Measurements from ENCODE around the gene TUBA3E. TPM values are rescaled to one million over a fixed set of nuclear protein-coding genes. Genes with fewer than 3 reads are reported as not detected.

TUBA3E gene
- polyA plus RNA-seq, 3 donors: not detected

DNA sequence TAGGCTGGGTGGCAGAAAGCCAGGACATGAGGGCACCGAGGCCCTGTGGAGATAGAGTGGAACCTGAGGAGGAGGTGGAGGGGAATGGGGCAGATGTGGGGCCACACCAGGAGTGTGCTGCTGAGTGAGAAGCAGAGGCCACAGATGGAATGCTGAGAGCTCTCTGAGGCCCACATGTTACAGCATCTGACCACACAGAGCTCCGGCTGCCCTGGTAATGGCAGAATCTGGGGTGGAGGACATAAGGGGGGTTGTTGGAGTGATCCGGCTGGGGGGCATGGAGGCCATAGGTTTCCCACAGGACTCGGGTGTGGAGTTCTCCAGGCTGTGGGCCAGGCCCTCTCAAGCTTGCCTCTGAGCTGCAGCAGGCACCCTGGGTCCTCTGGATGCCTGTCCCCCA, 12.3 kb downstream of the TUBA3E start:
- WGBS (ENCODE audit: insufficient coverage): 100% methylated on average over 2 of the region's 4 CpGs
- H3K4me1 ChIP-seq (ENCODE audit: control insufficient read depth in 1 of 2, insufficient read depth in 2 of 2, low read length in 2 of 2): peaks cover 10 to 18% of the 10 kb centered on the region in 2 donors
- Mint-ChIP-seq H3K4me1 (peaks cover 15% of the 10 kb centered on the region), H3K27me3 (ENCODE audit: low read depth in 3 of 3) (peaks cover 0 to 1% (median 0%) of the 10 kb centered on the region in 3 donors), H3K9me3 (no peaks in the 10 kb centered on the region), H3K27ac (peak overlapping the region in 4 of 7 donors; percentile 32 to 74 (median 44)), H3K4me3 (no peak overlapping the region), H3K36me3 (peaks cover 2 to 31% of the 10 kb centered on the region in 2 donors)
- H3K4me2 ChIP-seq (replicated peaks; ENCODE audit: extremely low read depth, low read length, poor library complexity, severe bottlenecking): no peak overlapping the region
- TF ChIP-seq, protein P1, sequence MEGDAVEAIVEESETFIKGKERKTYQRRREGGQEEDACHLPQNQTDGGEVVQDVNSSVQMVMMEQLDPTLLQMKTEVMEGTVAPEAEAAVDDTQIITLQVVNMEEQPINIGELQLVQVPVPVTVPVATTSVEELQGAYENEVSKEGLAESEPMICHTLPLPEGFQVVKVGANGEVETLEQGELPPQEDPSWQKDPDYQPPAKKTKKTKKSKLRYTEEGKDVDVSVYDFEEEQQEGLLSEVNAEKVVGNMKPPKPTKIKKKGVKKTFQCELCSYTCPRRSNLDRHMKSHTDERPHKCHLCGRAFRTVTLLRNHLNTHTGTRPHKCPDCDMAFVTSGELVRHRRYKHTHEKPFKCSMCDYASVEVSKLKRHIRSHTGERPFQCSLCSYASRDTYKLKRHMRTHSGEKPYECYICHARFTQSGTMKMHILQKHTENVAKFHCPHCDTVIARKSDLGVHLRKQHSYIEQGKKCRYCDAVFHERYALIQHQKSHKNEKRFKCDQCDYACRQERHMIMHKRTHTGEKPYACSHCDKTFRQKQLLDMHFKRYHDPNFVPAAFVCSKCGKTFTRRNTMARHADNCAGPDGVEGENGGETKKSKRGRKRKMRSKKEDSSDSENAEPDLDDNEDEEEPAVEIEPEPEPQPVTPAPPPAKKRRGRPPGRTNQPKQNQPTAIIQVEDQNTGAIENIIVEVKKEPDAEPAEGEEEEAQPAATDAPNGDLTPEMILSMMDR (IDR thresholded peaks at IDR 0.05): no peak
- H3K27me3 ChIP-seq (ENCODE audit: control insufficient read depth in 2 of 2, insufficient read depth in 2 of 2, low read length in 2 of 2): no peaks in the 10 kb centered on the region
- no peak for DNase-seq
- H3K4me3 ChIP-seq (replicated peaks in 1 of 3; ENCODE audit: low read depth in 2 of 3, low read length in 3 of 3): no peak overlapping the region
- H3K27ac ChIP-seq (ENCODE audit: low read depth in 1 of 2, low read length in 2 of 2): no peak overlapping the region
- H2AFZ ChIP-seq (ENCODE audit: insufficient read depth, low read depth, low read length, poor library complexity, severe bottlenecking): no peak overlapping the region
- no peaks in the 10 kb centered on the region for H4K20me1 ChIP-seq (ENCODE audit: insufficient read depth, low read length)
- no peaks in the 10 kb centered on the region for H3K36me3 ChIP-seq (replicated peaks in 1 of 2; ENCODE audit: control insufficient read depth in 1 of 2, insufficient read depth in 2 of 2, low read length in 2 of 2)
- H3K79me2 ChIP-seq (ENCODE audit: insufficient read depth, low read length): peaks cover 32% of the 10 kb centered on the region
- intact Hi-C loops (cut with micrococcal nuclease): loop anchor here in 1 of 2 donors (10.0 kb wide), 1 partner anchor 311 kb away; no protein-coding TSS in a partner anchor
- no peak overlapping the region for H3K9ac ChIP-seq (ENCODE audit: insufficient read depth, low read length, poor library complexity, severe bottlenecking)
- no peaks in the 10 kb centered on the region for H3K9me3 ChIP-seq (replicated peaks in 1 of 2; ENCODE audit: control insufficient read depth in 1 of 2, insufficient read depth in 1 of 2, low read length in 2 of 2)

DNA sequence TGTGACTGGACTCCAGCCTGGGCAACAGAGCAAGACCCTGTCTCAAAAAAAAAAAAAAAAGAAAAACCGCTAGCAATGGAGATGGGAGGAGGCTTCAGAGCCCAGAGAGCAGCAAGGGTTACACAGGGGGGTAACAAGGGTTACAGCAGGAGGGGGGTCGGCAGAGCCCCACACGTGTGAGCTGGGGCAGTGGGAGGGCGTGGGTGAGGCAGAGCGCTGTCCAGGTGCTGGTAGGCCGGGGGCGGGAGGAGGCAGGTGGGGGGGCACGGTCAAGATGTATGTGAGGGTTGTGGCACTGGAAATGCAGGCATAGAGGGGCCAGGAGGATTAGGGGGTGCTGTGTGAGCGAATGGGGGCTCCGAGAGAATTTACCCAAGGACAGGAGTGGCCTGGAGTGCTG, 12.8 kb downstream of the TUBA3E start:
- H3K36me3 ChIP-seq (replicated peaks in 1 of 2; ENCODE audit: control insufficient read depth in 1 of 2, insufficient read depth in 2 of 2, low read length in 2 of 2): no peaks in the 10 kb centered on the region
- Mint-ChIP-seq H3K4me1 (peaks cover 19% of the 10 kb centered on the region), H3K4me3 (no peak overlapping the region), H3K9me3 (no peaks in the 10 kb centered on the region), H3K27ac (peak overlapping the region in 3 of 7 donors; percentile 13 to 55 (median 33)), H3K36me3 (peaks cover 0 to 26% of the 10 kb centered on the region in 2 donors), H3K27me3 (ENCODE audit: low read depth in 3 of 3) (peaks cover 0 to 1% (median 0%) of the 10 kb centered on the region in 3 donors)
- H3K27me3 ChIP-seq (ENCODE audit: control insufficient read depth in 2 of 2, insufficient read depth in 2 of 2, low read length in 2 of 2): no peaks in the 10 kb centered on the region
- no peaks in the 10 kb centered on the region for H3K9me3 ChIP-seq (replicated peaks in 1 of 2; ENCODE audit: control insufficient read depth in 1 of 2, insufficient read depth in 1 of 2, low read length in 2 of 2)
- peaks cover 37% of the 10 kb centered on the region for H3K79me2 ChIP-seq (ENCODE audit: insufficient read depth, low read length)
- no peak overlapping the region for H2AFZ ChIP-seq (ENCODE audit: insufficient read depth, low read depth, low read length, poor library complexity, severe bottlenecking)
- H3K4me3 ChIP-seq (replicated peaks in 1 of 3; ENCODE audit: low read depth in 2 of 3, low read length in 3 of 3): no peak overlapping the region
- no peak overlapping the region for H3K27ac ChIP-seq (ENCODE audit: low read depth in 1 of 2, low read length in 2 of 2)
- 67% methylated on average over 3 of the region's 10 CpGs for WGBS (ENCODE audit: insufficient coverage)
- intact Hi-C loops (cut with micrococcal nuclease): loop anchor here in 1 of 2 donors (10.0 kb wide), 1 partner anchor 311 kb away; no protein-coding TSS in a partner anchor
- peaks cover 15 to 22% of the 10 kb centered on the region in 2 donors for H3K4me1 ChIP-seq (ENCODE audit: control insufficient read depth in 1 of 2, insufficient read depth in 2 of 2, low read length in 2 of 2)
- DNase-seq: no peak
- no peak overlapping the region for H3K9ac ChIP-seq (ENCODE audit: insufficient read depth, low read length, poor library complexity, severe bottlenecking)
- TF ChIP-seq, protein P1 (IDR thresholded peaks at IDR 0.05): no peak
- H4K20me1 ChIP-seq (ENCODE audit: insufficient read depth, low read length): no peaks in the 10 kb centered on the region
- no peak overlapping the region for H3K4me2 ChIP-seq (replicated peaks; ENCODE audit: extremely low read depth, low read length, poor library complexity, severe bottlenecking)

Measured in CD14-positive monocyte (primary cell).